GM18951 (cell line): ENCODE measurements around the gene PMIS2.

Experiments used
- POLR2A ChIP-seq: IDR thresholded peaks from 4 replicates; pipeline ENCODE4 v1.6.1; 2011; ENCODE audit warnings: mild to moderate bottlenecking; ENCODE audit not compliant: insufficient read length, insufficient read depth; ENCODE audit errors: extremely low read depth
- in situ Hi-C: fragments of 300-500 bp; cut with MboI; formaldehyde crosslinking; loops from one replicate; pipeline ENCODE4 v1.12.0; 2022; ENCODE audit warnings: low sequenced_read_pairs, mixed read lengths, inconsistent platforms; ENCODE audit not compliant: unreplicated experiment

The PMIS2 gene

DNA sequence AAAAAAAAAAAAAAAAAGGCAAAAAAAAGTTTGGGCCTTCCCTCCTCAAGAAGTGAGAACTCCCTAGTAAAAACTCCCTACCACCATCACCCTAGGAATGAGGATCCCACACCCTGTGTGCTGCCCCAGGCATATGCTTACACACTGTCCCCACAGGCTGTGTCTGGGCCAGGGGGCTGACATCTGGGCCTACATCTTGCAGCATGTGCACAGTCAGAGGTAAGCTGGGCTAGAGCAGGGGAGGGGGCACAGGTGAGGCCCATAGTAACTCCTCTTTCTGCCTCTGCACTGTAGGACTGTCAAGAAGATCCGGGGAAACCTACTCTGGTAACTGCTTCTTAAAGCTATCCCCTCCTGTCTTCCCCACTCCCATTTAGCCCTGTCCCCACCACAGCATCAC lies 27.6 kb downstream of the PMIS2 start:
- TF ChIP-seq POLR2A: no peak
- in situ Hi-C loops: no loop called here

DNA sequence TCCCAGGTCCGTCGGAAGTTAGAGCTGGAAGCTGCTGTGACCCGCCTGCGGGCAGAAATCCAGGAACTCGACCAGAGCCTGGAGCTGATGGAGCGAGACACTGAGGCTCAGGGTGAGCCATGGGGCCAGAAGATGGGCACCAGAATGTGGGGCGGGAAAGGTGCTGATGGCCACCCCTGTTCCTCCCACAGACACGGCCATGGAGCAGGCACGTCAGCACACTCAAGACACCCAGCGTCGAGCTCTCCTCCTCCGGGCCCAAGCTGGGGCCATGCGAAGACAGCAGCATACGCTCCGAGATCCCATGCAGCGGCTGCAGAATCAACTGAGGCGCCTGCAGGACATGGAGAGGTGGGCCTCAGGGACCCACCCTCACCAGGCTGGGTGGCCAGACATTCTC lies 29.1 kb downstream of the PMIS2 start:
- no peak for TF ChIP-seq POLR2A
- in situ Hi-C loops: no loop called here

- in situ Hi-C loops: no loop called here
- no peak for TF ChIP-seq POLR2A
Measured at GRCh38 chr19:35618857-35619256, 32.9 kb downstream of the PMIS2 start.

GRCh38 chr19:35619290-35619923 lies 33.4 kb downstream of the PMIS2 start:
- in situ Hi-C loops: no loop called here
- TF ChIP-seq POLR2A: no peak

DNA sequence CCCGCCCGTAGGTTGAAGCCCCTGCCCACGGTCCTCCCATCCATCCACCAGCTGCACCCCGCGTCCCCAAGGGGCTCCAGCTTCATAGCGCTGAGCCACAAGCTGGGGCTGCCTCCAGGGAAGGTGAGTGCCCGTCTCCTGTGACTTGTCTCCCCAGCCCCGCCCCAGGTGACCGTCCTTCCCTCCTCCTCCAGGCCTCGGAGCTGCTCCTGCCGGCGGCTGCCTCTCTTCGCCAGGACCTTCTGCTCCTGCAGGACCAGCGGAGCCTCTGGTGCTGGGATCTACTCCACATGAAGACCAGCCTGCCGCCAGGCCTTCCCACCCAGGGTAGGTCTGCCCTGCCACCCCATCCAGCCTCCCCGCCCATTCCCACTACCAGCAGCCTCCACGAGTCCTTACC lies 34.0 kb downstream of the PMIS2 start:
- in situ Hi-C loops: no loop called here
- TF ChIP-seq POLR2A: no peak

GRCh38 chr19:35621708-35622107 lies 35.7 kb downstream of the PMIS2 start:
- TF ChIP-seq POLR2A: no peak
- in situ Hi-C loops: no loop called here

- in situ Hi-C loops: no loop called here
- no peak for TF ChIP-seq POLR2A
Measured at GRCh38 chr19:35622750-35623149, 36.8 kb downstream of the PMIS2 start.

DNA sequence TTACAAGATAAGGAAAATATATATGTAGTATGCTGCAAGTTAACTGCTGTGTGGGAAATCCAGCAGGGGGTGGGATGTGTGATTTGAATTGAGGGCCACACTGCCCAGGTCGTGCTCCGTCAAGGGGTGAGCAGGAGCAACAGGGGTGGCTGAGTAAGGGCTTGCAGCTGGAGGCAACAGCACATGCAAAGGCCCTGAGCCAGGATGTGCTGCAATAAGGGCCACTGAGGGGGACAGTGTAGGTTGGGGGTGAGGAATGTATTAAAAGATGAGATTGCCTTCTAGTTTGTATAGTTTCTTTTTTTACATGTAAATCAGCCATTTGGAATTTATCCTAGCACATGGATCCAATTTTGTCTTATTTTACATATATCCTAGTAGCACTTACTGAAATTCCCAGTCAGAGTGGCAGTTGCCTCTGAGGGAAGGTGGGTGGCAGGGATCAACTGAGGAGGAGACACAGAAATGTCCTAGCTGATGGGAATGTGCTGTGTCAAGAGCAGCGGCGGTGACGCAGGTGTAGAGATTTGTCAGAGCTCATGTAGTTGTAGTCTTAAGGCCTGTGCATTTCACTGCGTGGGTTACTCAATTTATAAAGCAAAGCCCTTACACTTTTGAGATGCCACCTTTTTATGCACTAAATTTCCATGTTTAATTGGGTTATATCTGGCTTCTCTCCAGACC lies 37.5 kb downstream of the PMIS2 start:
- in situ Hi-C loops: no loop called here
- no peak for TF ChIP-seq POLR2A

DNA sequence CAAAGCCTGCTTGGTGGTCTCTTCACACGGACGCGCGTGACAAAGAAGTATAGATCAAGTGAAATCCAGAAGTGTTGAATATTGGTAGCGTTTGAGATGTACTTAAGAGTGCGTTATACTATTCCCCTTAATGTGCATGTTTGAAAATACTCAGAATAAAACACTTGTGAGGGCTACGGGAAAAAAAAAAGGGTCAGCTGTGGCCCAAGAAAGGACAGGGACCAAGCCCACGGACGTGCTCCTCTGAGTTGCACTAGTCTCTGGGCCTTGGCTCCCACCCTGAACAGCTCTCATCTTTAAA lies 42.2 kb downstream of the PMIS2 start:
- in situ Hi-C loops: no loop called here
- no peak for TF ChIP-seq POLR2A

DNA sequence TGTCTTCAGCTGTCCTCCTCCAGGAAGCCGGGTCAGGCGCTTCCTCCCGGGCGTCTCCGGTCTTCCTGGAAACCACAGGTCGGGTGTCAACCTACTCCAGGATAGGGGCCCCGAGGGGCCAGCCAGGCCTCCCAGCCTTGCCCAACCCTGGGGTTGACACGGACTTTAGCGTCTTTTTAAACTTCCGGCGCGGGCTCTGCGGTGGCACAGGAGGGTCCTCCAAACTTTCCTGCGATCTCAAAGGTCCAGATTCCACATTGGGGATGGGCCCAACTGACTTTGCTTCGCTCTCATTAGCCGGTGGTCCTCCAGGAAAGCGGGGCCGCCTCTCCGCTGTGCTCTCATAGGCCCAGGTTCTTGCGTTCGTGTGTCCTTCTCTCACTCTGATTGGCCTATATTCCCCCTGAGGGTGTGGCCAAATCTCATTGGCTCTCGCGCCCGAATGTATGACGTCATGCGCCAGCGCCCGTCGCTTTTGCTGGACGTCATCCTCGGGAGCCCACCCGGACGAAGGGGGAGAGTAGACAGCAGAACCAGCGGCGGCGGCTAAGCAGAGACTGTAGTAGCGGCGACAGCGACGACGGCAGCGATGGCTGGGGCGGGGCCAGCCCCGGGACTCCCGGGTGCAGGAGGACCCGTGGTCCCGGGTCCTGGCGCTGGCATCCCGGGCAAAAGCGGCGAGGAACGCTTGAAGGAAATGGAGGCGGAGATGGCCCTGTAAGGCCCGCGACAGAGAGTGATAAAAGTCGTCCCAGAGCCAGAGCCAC lies 42.8 kb downstream of the PMIS2 start, which contains the start of gene RBM42:
RBM42 (plus strand) TSS at position 472 of the 767 bp plus-strand sequence; CDS start at position 590, 118 bp downstream.
- in situ Hi-C loops: no loop called here
- TF ChIP-seq POLR2A: peak; percentile 70

- TF ChIP-seq POLR2A: no peak
- in situ Hi-C loops: no loop called here
Measured at GRCh38 chr19:35629332-35629633, 43.3 kb downstream of the PMIS2 start.

DNA sequence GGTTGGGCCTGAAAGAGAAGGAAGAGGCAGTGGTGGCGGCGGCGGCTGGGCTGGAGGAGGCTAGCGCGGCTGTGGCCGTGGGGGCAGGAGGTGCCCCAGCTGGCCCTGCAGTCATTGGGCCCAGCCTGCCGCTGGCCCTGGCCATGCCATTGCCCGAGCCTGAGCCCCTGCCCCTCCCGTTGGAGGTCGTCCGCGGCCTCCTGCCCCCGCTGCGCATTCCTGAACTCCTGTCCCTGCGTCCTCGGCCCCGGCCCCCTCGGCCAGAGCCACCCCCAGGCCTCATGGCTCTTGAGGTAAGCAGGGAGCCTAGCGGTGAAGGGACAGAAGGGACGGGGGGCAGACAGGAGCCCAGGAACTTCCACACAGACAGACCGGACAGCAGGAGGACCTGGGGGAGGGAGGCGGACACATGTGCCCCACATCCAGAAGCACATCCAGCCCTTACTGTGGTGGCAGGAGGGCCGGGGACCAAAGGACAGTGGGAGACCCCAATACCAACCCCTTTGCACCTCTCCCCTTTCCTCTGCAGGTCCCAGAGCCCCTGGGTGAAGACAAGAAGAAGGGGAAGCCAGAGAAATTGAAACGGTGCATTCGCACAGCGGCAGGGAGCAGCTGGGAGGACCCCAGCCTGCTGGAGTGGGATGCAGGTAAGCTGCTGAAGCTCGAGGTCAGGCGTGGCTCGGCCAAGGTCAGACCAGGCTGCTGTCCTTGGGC lies 47.9 kb downstream of the PMIS2 start:
- TF ChIP-seq POLR2A: no peak
- in situ Hi-C loops: no loop called here

GRCh38 chr19:35636651-35637050 lies 50.7 kb downstream of the PMIS2 start:
- TF ChIP-seq POLR2A: no peak
- in situ Hi-C loops: no loop called here
